OCI-LY7 (cell line): ENCODE data around the gene FOXA2.

Source experiments
- EZH2phosphoT487 ChIP-seq: fragments of 200-600 bp; sonication (generic); IDR thresholded peaks from 2 replicates; pipeline ENCODE4 v1.6.1; 2018; ENCODE audit warnings: low read depth, borderline replicate concordance, mild to moderate bottlenecking, mixed run types, antibody characterized with exemption, low read length, moderate library complexity, mixed read lengths
- TF ChIP-seq, protein P1 (sequence below): fragments of 200-600 bp; sonication (generic); conservative IDR thresholded peaks from 2 replicates; pipeline ENCODE4 v1.5.1; 2014; ENCODE audit warnings: mild to moderate bottlenecking, antibody characterized with exemption, low read length, moderate library complexity, mixed read lengths

DNA sequence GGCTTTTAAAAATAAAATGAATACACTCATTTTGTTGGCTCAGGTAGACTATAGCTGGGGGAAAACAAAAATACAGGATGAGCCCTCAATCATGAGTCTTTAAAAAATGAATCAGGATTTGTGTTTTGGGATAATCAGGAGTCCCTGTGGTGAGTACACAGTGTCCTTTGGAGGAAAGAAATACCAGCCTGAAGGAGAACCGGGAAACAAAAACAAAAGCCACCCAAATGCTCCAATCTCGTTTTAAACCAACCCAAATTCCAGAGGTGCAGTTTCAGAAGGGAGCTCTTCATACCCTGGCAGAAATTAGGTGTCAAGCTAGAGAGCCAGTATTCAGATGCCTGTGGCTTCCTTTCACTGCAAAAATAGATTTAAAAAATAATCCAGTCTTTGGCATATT is 23.3 kb upstream of the FOXA2 start:
- no peak for TF ChIP-seq EZH2phosphoT487
- TF ChIP-seq, protein P1, sequence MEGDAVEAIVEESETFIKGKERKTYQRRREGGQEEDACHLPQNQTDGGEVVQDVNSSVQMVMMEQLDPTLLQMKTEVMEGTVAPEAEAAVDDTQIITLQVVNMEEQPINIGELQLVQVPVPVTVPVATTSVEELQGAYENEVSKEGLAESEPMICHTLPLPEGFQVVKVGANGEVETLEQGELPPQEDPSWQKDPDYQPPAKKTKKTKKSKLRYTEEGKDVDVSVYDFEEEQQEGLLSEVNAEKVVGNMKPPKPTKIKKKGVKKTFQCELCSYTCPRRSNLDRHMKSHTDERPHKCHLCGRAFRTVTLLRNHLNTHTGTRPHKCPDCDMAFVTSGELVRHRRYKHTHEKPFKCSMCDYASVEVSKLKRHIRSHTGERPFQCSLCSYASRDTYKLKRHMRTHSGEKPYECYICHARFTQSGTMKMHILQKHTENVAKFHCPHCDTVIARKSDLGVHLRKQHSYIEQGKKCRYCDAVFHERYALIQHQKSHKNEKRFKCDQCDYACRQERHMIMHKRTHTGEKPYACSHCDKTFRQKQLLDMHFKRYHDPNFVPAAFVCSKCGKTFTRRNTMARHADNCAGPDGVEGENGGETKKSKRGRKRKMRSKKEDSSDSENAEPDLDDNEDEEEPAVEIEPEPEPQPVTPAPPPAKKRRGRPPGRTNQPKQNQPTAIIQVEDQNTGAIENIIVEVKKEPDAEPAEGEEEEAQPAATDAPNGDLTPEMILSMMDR = no peak
